Measurements from ENCODE around the gene BBOF1. TPM values are rescaled to one million over a fixed set of nuclear protein-coding genes. Genes with fewer than 3 reads are reported as not detected.
"Not testable (repeated sequence)": the region's sequence is repeated elsewhere in the genome, so short reads cannot be mapped to it uniquely, and the experiment has no call there.

Gene BBOF1, protein sequence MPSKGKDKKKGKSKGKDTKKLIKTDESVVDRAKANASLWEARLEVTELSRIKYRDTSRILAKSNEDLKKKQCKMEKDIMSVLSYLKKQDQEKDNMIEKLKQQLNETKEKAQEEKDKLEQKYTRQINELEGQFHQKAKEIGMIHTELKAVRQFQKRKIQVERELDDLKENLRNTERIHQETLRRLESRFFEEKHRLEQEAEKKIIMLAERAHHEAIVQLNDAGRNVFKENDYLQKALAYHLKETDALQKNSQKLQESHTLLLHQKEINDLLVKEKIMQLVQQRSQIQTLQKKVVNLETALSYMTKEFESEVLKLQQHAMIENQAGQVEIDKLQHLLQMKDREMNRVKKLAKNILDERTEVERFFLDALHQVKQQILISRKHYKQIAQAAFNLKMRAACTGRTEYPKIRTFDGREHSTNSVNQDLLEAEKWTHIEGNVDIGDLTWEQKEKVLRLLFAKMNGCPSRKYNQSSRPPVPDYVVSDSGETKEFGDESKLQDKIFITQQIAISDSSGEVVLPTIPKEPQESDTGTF
- total RNA-seq (23.9 TPM), polyA plus RNA-seq (7.5 TPM)

GRCh38 chr14:74018586-74019407 is at the start of gene BBOF1, which contains the start of gene ENTPD5:
BBOF1 (plus strand) TSS chr14:74019349; CDS start chr14:74019479, 130 bp downstream.
ENTPD5 (minus strand) TSS chr14:74019288; CDS start chr14:73988102, 31,186 bp downstream.
- Histone ChIP-seq H3K4me1 (ENCODE audit: insufficient read depth) (no peaks in the 10 kb centered on the region), H3K27ac (ENCODE audit: low read depth) (peak within 1 kb of the TSS; percentile 99), H3K4me3 (ENCODE audit: low read depth, low read length) (peak within 1 kb of the TSS; percentile 70), H3K36me3 (ENCODE audit: insufficient read depth) (no peaks in the 10 kb centered on the region)
- under 1% methylated on average over 93 of the region's 93 CpGs for WGBS
- DNase-seq (ENCODE audit: extremely low spot score): peak; percentile 42

DNA sequence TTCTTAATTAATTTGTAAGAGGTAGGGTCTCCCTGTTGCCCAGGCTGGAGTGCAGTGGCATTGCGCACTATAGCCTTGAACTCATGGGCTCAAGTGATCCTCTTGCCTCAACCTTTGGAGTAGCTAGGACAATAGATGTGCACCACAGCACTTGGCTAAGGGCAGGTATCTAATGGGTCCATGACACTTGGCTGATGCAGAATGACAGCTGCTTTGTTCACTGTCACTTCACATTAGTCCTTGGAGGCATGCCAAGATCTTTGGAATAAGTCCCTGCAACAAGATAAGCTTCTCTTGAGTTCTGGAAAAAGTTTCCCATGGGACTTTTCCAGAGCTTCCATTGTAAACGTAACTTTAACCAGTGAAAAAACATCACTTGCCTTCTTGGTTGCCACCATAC is 45.7 kb upstream of the BBOF1 start:
- Histone ChIP-seq H3K36me3 (ENCODE audit: insufficient read depth) (peaks cover 2% of the 10 kb centered on the region), H3K4me3 (ENCODE audit: low read depth, low read length) (no peak overlapping the region), H3K27ac (ENCODE audit: low read depth) (no peak overlapping the region), H3K4me1 (ENCODE audit: insufficient read depth) (no peaks in the 10 kb centered on the region)
- DNase-seq (ENCODE audit: extremely low spot score): no peak
- 75% methylated on average over 2 of the region's 2 CpGs for WGBS

- Histone ChIP-seq H3K27ac (ENCODE audit: low read depth) (no peak overlapping the region), H3K4me1 (ENCODE audit: insufficient read depth) (no peaks in the 10 kb centered on the region), H3K36me3 (ENCODE audit: insufficient read depth) (peaks cover 2% of the 10 kb centered on the region), H3K4me3 (ENCODE audit: low read depth, low read length) (no peak overlapping the region)
- WGBS: 92% methylated on average over 6 of the region's 6 CpGs
- DNase-seq (ENCODE audit: extremely low spot score): no peak
Observed at GRCh38 chr14:73976125-73976524, 43.0 kb upstream of the BBOF1 start.

GRCh38 chr14:73977896-73978295 is 41.3 kb upstream of the BBOF1 start:
- 31% methylated on average over 4 of the region's 4 CpGs for WGBS

DNA sequence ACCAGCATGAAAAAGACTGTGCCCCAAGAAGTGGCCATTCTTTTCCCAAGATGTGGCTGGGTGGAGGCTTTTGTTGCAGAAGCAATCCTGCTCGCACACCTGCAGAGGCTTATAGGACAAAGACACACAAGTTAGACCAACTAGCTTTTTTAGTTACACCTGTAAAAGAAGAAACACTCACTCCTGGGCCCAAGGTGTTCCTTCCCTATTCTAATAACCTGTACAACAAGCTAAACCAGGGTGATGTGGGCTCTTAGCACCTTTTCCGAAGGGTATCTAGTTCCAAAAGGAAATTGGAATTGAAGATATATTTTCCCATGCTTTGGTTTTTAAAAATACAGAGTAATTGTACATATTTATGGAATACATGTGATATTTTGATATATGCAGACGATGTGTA is 31.1 kb upstream of the BBOF1 start:
- Histone ChIP-seq H3K4me1 (ENCODE audit: insufficient read depth) (no peaks in the 10 kb centered on the region), H3K36me3 (ENCODE audit: insufficient read depth) (peaks cover 4% of the 10 kb centered on the region), H3K27ac (ENCODE audit: low read depth) (no peak overlapping the region), H3K4me3 (ENCODE audit: low read depth, low read length) (no peak overlapping the region)
- WGBS: 87% methylated on average over 3 of the region's 3 CpGs
- no peak for DNase-seq (ENCODE audit: extremely low spot score)

More at GRCh38 chr14:73977896-73978295, 41.3 kb upstream of the BBOF1 start:
- H3K36me3 ChIP-seq (ENCODE audit: insufficient read depth): peaks cover 2% of the 10 kb centered on the region
- no peak overlapping the region for H3K27ac ChIP-seq (ENCODE audit: low read depth)
- H3K4me1 ChIP-seq (ENCODE audit: insufficient read depth): no peaks in the 10 kb centered on the region
- no peak for DNase-seq (ENCODE audit: extremely low spot score)
- H3K4me3 ChIP-seq (ENCODE audit: low read depth, low read length): no peak overlapping the region

DNA sequence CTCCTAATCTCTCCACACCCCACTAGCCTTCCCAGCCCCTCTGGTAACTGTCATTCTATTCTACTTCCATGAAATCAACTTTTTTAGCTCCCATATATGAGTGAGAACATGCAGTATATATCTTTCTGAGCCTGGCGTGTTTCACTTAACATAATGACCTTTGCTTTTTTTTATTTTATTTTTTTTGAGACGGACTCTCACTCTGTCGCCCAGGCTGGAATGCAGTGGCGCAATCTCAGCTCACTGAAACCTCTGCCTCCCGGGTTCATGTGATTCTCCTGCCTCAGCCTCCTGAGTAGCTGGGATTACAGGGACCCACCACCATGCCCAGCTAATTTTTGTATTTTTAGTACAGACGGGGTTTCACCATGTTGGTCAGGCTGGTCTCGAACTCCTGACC is 30.5 kb upstream of the BBOF1 start:
- not testable (repeated sequence) for H3K4me1 ChIP-seq (ENCODE audit: insufficient read depth); H3K36me3 ChIP-seq (ENCODE audit: insufficient read depth); H3K27ac ChIP-seq (ENCODE audit: low read depth); DNase-seq (ENCODE audit: extremely low spot score); H3K4me3 ChIP-seq (ENCODE audit: low read depth, low read length)
- 87% methylated on average over 6 of the region's 7 CpGs for WGBS

DNA sequence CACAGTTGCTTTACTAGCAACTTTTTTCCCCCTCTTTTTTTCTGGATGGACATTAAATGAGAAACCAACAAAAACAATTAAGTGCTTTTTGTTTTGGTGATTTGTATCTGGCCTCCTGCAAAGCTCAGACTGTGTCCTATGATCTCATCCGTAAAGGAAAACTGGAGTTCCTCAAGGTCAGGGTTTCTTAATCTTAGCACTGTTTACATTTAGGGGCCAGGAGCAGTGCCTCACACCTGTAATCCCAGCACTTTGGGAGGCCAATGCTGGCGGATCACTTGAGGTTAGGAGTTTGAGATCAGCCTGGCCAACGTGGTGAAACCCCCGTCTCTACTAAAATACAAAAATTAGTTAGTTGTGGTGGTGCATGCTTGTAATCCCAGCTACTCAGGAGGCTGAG is 28.1 kb upstream of the BBOF1 start:
- no peak for DNase-seq (ENCODE audit: extremely low spot score)
- no peak overlapping the region for H3K27ac ChIP-seq (ENCODE audit: low read depth)
- 65% methylated on average over 4 of the region's 4 CpGs for WGBS
- no peaks in the 10 kb centered on the region for H3K4me1 ChIP-seq (ENCODE audit: insufficient read depth)
- H3K36me3 ChIP-seq (ENCODE audit: insufficient read depth): peaks cover 4% of the 10 kb centered on the region
- H3K4me3 ChIP-seq (ENCODE audit: low read depth, low read length): no peak overlapping the region

- H3K27ac ChIP-seq (ENCODE audit: low read depth); H3K4me3 ChIP-seq (ENCODE audit: low read depth, low read length); H3K4me1 ChIP-seq (ENCODE audit: insufficient read depth); DNase-seq (ENCODE audit: extremely low spot score); H3K36me3 ChIP-seq (ENCODE audit: insufficient read depth): not testable (repeated sequence)
- WGBS: 90% methylated on average over 7 of the region's 7 CpGs
Observed at GRCh38 chr14:73994926-73995325, 24.2 kb upstream of the BBOF1 start.

GRCh38 chr14:73995977-73996378 is 23.2 kb upstream of the BBOF1 start:
- WGBS: 91% methylated on average over 8 of the region's 8 CpGs
- H3K27ac ChIP-seq (ENCODE audit: low read depth): no peak overlapping the region
- H3K4me1 ChIP-seq (ENCODE audit: insufficient read depth): no peaks in the 10 kb centered on the region
- H3K4me3 ChIP-seq (ENCODE audit: low read depth, low read length): no peak overlapping the region
- DNase-seq (ENCODE audit: extremely low spot score): no peak
- H3K36me3 ChIP-seq (ENCODE audit: insufficient read depth): no peaks in the 10 kb centered on the region

- 73% methylated on average over 2 of the region's 2 CpGs for WGBS
- H3K4me3 ChIP-seq (ENCODE audit: low read depth, low read length): no peak overlapping the region
- H3K4me1 ChIP-seq (ENCODE audit: insufficient read depth): no peaks in the 10 kb centered on the region
Observed at GRCh38 chr14:73996731-73997107, 22.4 kb upstream of the BBOF1 start.

DNA sequence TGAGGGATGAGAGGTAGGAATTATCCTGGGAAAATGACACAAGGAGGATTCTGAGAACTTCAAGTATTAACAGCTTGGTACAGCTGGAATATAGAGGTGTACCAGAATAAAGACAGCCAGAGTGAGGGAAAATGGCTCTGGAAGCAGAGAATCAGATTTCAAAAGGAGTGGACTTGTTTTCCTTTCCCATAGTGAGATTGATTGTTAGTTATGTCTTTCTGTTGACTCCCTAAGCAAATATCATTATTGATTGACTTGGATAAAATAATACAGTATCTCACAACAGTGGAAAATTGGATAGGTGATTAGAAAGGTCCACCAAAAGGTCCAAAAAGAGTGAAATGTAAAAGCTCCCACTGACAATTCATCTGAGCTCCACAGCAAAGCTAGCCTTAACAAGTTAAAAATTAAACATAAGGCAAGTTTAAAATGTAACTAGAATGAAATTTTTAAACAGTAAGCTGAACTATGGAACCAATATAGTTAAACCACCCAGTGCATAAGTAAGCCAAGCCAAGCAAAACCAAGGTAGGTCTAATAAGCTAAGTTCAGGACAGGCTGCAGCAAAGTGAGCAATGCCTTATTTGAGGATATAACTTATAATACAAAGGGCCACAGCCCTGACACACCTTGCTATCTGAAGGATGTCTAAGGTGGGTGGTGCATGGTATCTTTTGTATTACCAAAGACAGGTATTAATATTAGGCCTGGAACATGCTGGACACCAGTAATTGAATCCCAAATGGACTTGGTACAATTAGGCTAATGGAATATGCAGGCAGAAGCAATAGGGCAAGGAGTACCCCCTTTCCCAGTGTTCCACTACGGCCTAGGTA is 21.8 kb upstream of the BBOF1 start:
- H3K36me3 ChIP-seq (ENCODE audit: insufficient read depth): no peaks in the 10 kb centered on the region
- H3K4me1 ChIP-seq (ENCODE audit: insufficient read depth): no peaks in the 10 kb centered on the region
- 91% methylated on average over 1 of the region's 1 CpG for WGBS
- no peak overlapping the region for H3K4me3 ChIP-seq (ENCODE audit: low read depth, low read length)
- no peak overlapping the region for H3K27ac ChIP-seq (ENCODE audit: low read depth)
- DNase-seq (ENCODE audit: extremely low spot score): no peak

More at GRCh38 chr14:73996731-73997107, 22.4 kb upstream of the BBOF1 start:
- H3K27ac ChIP-seq (ENCODE audit: low read depth): no peak overlapping the region
- H3K36me3 ChIP-seq (ENCODE audit: insufficient read depth): no peaks in the 10 kb centered on the region
- DNase-seq (ENCODE audit: extremely low spot score): no peak

GRCh38 chr14:73997944-73998447 is 21.2 kb upstream of the BBOF1 start:
- H3K27ac ChIP-seq (ENCODE audit: low read depth): no peak overlapping the region
- no peaks in the 10 kb centered on the region for H3K4me1 ChIP-seq (ENCODE audit: insufficient read depth)
- no peak for DNase-seq (ENCODE audit: extremely low spot score)
- H3K36me3 ChIP-seq (ENCODE audit: insufficient read depth): no peaks in the 10 kb centered on the region
- 80% methylated on average over 7 of the region's 7 CpGs for WGBS
- H3K4me3 ChIP-seq (ENCODE audit: low read depth, low read length): no peak overlapping the region

DNA sequence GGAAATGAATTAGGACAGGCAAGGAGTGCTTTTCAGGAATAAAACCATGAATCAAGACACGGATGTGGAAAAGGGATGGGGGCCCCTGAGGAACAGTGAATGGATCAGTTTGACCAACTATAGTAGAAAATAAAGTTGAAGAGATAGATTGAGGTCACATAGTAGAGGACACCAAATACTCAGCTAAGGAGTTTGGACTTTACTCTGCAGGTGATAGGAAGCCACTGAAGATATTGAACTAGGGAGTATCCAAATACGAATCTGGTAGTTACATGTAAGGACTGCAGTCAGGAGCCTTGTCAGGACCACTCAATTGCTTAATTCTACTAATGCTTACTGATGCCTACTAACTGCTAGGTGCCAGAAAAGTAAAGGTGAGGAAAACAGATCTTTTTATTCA is 20.4 kb upstream of the BBOF1 start:
- WGBS: 85% methylated on average over 2 of the region's 2 CpGs
- H3K27ac ChIP-seq (ENCODE audit: low read depth): no peak overlapping the region
- no peaks in the 10 kb centered on the region for H3K4me1 ChIP-seq (ENCODE audit: insufficient read depth)
- no peak overlapping the region for H3K4me3 ChIP-seq (ENCODE audit: low read depth, low read length)
- DNase-seq (ENCODE audit: extremely low spot score): no peak
- no peaks in the 10 kb centered on the region for H3K36me3 ChIP-seq (ENCODE audit: insufficient read depth)

Data from urinary bladder (tissue), 4 donors.